CMK (cell line): ENCODE results near the gene HAPLN2.
A peak's percentile ranks its signal among the peaks of the same experiment; 100 is the strongest.
"Not testable (repeated sequence)": the region's sequence is repeated elsewhere in the genome, so short reads cannot be mapped to it uniquely, and the experiment has no call there.

ENCODE experiments used
- DNase-seq: peaks from one replicate; pipeline ENCODE4 v3.0.0-alpha.2; 2010; ENCODE audit warnings: low read depth

The HAPLN2 gene

DNA sequence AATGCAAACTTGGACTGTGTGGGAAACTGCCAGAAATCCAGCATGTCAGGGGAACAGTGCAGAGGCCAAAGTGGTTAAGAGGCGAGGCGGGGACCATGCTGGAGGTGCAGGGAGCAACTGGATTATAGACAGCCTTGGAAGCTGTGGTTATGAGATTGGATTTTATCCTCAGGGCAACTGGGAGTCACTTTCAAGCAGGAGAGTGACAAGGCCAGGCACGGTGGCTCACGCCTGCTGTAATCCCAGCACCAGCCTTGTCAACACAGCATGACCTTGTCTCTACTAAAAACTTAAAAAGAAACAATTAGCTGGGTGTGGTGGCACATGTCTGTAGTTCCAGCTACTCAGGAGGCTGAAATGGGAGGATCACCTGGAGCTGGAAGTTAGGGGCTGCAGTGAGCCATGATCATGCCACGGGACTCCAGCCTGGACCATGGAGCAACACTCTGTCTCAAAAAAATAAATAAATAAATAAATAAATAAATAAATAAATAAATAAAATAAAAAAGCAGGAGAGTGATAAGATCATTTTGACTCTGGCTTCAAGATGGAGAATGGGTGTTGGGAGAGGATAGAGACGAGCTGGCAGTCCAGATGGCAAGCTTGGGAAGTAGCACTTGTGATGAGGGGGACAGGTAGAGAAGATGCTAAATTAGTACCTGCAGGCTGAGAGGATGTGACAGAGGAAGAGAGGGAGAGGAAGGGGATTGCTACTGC lies 3.5 kb downstream of the HAPLN2 start:
- no peak for DNase-seq

- no peak for DNase-seq
These were observed 5.0 kb downstream of the HAPLN2 start for GRCh38 chr1:156623946-156624813.

DNA sequence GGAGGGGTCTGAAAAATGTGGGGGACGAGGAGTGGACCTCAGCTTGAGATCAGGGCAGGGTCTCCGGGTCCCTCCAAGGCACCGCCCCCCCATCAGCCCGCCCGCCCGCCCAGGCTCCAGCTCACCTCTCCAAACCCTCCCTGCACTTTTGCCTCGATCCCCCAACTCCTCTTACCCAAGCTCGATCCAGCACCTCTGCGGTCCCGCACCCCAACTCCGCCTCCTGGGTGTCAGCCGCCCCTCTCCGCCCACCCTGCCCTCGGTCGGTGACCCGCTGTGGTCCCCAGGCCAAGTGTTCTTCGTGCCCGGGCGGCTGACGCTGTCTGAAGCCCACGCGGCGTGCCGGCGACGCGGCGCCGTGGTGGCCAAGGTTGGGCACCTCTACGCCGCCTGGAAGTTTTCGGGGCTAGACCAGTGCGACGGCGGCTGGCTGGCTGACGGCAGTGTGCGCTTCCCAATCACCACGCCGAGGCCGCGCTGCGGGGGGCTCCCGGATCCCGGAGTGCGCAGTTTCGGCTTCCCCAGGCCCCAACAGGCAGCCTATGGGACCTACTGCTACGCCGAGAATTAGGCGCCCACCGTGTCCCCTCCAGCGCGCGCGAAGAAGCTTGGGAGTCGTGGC lies 5.7 kb downstream of the HAPLN2 start:
- no peak for DNase-seq

- no peak for DNase-seq
These were observed 6.3 kb downstream of the HAPLN2 start for GRCh38 chr1:156625436-156626078.

- DNase-seq: no peak
These were observed 6.8 kb downstream of the HAPLN2 start for GRCh38 chr1:156626079-156626438.

- DNase-seq: no peak
These were observed 8.2 kb downstream of the HAPLN2 start for GRCh38 chr1:156627313-156627880.

DNA sequence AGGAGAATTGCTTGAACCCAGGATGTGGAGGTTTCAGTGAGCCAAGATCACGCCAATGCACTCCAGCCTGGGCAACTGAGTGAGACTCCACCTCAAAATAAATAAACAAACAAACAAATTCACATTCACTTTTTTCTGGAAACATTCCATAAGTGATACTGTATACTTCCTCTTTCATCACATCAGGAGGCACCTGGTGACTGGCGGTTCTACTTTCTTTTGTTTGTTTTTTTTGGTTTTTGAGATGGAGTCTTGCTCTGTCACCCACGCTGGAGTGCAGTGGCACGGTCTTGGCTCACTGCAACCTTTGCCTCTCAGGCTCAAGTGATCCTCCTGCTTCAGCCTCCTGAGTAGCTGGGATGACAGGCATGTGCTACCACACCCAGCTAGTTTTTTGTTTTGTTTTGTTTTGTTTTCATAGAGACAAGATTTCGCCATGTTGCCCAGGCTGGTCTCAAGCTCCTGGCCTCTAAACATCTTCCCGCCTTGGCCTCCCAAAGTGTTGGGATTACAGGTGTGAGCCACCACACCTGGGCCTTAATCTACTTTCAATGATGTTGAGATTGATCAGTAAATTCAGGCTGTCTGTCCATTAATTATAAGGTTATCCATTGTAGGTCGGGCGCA lies 10.7 kb downstream of the HAPLN2 start:
- no peak for DNase-seq

DNA sequence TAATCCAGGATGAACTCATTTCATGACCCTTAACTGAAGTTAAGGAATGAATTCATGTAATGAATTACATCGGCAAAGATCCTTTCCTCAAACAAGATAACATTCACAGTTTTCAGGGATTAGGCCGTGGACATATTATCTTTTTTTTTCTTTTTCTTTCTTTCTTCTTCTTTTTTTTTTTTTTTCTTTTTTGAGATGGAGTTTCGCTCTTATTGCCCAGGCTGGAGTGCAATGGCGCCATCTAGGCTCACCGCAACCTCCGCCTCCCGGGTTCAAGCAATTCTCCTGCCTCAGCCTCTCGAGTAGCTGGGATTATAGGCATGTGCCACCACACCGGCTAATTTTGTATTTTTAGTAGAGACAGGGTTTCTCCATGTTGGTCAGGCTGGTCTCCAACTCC lies 11.9 kb downstream of the HAPLN2 start:
- not testable (repeated sequence) for DNase-seq

DNA sequence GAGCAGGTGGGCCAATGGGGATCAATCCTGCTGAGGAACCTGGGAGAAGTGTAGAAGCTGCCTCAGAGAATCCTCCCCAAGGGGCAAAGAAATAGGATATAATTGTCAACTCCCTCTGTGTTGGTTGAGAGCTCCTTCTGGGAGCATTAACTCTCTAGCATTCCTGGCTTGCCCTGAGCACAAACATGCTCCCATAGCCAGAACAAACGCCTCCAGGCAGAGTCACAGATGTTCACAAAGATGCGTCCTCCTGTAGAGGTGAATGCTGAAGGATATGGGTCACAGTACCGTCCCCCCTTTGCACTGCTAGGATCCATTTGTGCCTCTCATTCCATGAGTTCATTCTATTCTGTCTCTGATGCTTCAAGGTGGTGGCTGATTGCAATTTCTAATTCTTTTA lies 13.1 kb downstream of the HAPLN2 start:
- no peak for DNase-seq

- DNase-seq: no peak
These were observed 19.2 kb downstream of the HAPLN2 start for GRCh38 chr1:156638189-156638985.

DNA sequence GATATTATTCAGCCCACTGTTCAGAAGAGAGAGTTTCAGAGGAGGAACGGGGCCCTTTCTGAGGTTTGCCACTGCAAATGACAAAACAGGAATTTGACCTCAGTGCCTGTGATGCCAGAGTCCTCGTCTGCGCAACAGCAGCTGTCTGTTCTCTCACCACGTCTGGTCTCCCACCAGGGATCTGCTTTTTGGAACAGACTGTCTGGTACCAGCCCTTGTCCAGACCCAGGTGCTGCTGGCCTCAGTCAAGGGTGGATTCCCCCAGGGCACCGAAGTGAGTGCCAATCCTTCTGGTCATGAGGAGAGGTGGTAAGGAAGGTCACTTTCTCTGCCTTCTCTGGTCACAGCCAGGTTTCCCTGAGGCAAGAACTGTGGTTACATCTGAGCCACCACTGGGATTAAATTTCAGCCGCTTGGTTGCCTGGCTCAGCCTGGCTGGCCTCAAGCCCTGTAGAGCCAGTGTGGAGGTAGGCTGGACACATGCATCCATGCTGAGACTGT lies 20.4 kb downstream of the HAPLN2 start:
- no peak for DNase-seq

DNA sequence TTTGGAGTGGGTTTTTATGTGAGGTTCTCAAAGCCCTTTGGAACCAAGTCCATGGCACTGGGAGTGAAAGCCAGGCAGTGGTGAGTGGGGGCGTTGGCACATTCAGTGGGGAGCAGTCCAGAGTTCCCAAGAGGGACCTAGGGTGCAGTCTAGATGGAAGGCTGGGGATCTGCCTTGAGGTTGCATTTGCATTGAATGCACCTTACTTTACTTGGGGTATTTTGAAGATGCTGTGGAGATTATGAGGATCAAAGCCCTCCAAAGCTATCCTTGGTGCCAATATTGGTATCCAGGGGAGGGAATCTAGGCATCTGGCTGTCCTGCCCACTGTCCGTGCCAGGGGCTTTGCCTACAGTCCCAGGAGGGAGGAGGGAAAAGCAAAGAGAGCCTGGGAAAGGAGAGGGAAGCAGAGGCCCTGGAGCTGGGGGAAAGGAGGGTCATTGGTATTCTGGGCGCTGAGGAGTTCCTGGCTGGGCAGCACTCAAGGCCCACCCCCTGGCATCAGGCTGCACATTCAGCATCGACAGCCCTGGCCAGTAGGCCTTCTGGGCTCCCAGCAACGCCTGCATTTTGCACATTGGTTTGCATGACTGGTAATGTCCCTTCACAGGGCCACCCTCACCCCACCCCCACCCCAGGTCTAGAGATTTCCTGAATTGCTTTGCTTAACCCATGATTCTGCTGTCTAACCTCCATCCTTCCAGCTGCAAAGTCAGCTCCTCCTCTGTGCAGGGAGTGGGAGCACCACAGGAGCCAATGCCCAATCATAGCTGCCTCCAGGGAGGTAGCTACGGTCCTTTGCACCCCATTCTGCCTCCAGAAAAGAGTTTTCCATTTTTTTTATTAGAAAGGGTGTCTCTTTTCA lies 21.9 kb downstream of the HAPLN2 start:
- DNase-seq: no peak

DNA sequence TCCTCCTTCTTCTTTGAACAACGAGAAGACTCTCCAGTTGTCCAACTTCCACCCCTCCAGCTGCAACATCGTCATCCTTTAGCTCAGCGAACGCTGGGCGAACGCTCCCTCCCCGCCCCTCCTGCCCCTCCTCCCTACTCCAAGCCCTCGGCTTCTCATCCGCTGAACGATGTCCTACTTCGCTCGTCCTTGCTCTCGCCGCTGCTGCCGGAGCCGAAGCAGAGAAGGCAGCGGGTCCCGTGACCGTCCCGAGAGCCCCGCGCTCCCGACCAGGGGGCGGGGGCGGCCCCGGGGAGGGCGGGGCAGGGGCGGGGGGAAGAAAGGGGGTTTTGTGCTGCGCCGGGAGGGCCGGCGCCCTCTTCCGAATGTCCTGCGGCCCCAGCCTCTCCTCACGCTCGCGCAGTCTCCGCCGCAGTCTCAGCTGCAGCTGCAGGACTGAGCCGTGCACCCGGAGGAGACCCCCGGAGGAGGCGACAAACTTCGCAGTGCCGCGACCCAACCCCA lies 22.6 kb downstream of the HAPLN2 start, which contains the start of gene BCAN:
Gene BCAN, plus strand, starts transcription at position 357 of the 504 bp plus-strand sequence. CDS start 3,938 bp downstream, outside the sequence.
- DNase-seq: no peak

DNA sequence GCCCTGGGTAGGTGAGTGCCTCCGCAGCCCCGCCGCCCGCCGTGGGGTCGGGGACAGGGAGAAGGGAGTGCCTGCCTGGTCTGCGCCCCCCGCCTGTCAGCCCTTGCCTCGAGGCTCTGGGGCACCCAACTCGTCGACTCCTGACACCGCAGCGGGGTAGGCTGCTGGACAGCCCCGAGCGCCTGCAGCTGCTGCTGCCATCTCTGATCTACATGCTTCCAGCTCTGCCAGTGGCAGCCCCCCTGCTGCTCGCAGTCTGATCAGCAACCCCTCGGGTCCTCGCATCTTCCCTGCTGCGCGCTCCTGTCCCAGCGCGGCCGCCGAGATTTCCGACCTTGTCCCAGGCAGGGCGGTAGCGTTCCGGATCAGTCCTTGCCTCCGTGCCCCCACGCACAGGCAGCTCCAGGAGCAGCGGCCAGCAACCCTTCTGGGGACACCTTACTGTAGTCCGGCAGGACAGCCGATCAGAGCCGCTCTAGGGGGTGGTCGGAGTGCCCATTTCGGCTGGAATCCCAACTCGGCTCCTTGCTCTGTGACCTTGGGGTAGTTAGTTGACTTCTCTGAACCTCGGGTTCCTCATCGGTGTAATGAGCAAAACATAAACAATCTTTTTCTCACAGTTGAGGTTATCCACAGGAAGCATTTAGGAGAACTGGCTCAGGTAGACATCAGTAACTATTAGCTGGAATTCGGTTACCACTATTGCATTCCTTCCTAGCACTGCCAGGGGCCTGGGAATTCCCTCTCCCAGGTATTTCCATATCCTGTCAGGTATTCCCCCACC lies 23.2 kb downstream of the HAPLN2 start:
- DNase-seq: no peak

DNA sequence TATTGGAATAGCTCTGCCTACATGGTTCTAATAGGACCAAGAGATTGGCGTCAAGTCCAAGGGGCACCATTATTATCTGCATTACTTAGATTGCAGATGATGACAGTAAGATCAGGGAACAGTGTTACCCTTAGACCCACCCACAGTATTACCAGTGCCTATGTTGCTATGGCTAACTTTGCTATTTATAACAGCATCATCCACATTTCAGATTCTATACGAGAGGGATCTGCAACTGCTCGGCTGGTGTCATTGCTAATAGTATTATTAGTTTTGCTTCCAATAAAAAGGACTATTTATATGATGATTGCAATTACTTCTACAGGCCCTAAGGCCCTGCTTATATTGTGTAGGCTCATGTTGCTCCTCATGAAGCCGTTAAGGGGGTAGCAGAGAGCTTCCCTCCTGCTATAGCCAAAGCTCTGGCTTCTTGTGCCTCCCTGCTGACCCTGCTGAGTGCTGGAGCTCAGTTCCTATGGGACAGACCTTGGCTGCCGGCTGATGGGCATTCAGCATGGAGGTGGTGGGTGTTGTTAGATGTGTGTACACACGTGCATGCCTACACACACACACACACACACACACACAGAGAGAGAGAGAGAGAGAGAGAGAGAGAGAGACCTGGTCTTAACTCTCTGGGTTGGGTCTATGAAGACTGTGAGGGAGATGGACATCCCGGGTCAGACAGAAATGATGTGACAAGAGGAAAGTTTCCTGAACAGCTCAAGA lies 24.0 kb downstream of the HAPLN2 start:
- no peak for DNase-seq

DNA sequence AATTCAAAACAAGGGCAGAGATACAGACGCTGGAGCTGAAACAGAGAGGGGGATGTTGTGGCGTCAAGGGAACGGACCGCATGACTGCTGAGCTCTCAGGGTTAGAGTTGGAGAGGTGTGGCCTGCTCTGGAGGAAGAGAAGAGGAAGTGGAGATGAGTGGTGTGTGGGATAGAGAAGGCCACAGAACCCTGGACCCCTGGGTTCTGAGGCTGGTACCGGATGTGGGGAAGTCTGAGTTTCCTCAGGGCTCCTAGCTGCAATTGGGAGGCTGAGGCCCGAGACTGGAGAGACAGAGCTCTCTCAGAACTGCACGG lies 24.5 kb downstream of the HAPLN2 start:
- peak; percentile 88 for DNase-seq

DNA sequence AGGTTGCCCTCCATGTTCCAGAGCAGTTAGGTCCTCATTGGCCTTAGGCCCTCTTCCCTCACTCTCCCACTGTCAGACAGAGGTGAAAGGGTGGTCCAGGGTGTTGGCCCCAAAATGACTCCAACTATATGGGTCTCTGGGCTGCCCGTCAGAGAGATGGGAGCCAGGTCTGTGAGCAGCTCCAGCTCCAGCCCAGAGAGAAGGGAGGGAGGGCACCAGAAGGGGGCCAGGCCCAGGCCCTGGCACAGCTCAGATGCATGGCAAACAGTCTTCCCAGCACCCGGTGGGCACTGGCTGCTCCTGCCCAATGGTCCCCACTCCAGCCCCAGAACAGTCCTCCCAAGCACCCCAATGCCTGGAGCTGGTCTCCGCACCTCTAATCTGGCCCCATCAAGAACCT lies 24.9 kb downstream of the HAPLN2 start:
- no peak for DNase-seq

- no peak for DNase-seq
These were observed 25.4 kb downstream of the HAPLN2 start for GRCh38 chr1:156644640-156645039.
